ENCODE measurements around the gene DDA1.

- TF ChIP-seq FOXM1 (IDR thresholded peaks at IDR 0.05; ENCODE audit: borderline replicate concordance, low read depth): no peak
- TF ChIP-seq ZBTB7A (IDR thresholded peaks at IDR 0.05; ENCODE audit: low read depth): no peak
- TF ChIP-seq YY1 (IDR thresholded peaks at IDR 0.05; ENCODE audit: low read depth): no peak
- no peak for TF ChIP-seq RAD21 (IDR thresholded peaks at IDR 0.05; ENCODE audit: low read depth)
- TF ChIP-seq TEAD4 (IDR thresholded peaks at IDR 0.05): no peak
- no peak for TF ChIP-seq MAX (IDR thresholded peaks at IDR 0.05)
- TF ChIP-seq NFIC (IDR thresholded peaks at IDR 0.05): no peak
- no peak for TF ChIP-seq CEBPB (IDR thresholded peaks at IDR 0.05)
- no peak for TF ChIP-seq EP300 (IDR thresholded peaks at IDR 0.05; ENCODE audit: borderline replicate concordance)
- TF ChIP-seq USF1 (IDR thresholded peaks at IDR 0.05): no peak
- TF ChIP-seq REST (IDR thresholded peaks at IDR 0.05; ENCODE audit: low read depth): no peak
- no peak for TF ChIP-seq CREB1 (IDR thresholded peaks at IDR 0.05; ENCODE audit: low read depth)
These were observed 23.8 kb upstream of the DDA1 start for GRCh38 chr19:17285415-17286135.
